ENCODE data around the gene CRTC1.
"Not testable (repeated sequence)": the region's sequence is repeated elsewhere in the genome, so short reads cannot be mapped to it uniquely, and the experiment has no call there.

CRTC1 gene

GRCh38 chr19:18809149-18809868 is 125.8 kb downstream of the CRTC1 start:
- no peak for DNase-seq

GRCh38 chr19:18811638-18812037 is 128.2 kb downstream of the CRTC1 start:
- not testable (repeated sequence) for DNase-seq

DNA sequence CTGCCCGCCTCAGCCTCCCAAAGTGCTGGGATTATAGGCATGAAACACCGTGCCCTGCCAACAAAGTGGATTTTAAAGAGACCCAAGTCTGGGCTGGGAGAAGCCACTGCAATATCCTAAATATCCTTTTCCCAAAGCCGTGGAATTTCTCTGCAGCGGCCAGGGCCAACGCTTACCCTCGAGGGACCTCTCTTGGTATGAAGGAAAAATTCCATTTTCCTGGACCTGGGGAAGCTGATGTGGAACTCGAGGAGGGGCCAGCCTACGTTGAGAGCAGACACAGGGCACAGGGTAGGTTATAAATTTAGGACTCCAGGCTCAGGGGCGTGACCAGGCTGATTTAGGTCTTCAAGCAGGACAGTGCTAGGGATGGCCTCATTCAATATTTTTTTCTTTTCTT is 130.6 kb downstream of the CRTC1 start:
- no peak for DNase-seq

DNA sequence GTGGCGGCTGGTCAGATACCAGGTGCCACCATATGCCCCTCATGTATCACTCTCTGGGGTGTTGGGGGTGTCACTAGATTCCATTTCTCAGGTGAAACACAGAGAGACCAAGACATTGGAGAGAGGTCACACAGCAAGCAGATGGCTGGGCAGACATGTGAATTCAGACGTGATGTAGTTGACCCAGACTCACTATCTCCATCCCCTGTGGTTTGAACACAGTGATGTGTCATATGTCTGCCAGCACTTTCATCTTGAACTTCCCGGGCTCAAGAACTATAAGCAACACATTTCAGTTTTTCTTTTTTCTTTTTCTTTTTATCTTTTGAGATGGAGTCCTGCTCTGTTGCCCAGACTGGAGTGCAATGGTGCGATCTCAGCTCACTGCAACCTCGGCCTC is 132.2 kb downstream of the CRTC1 start:
- DNase-seq: no peak

DNA sequence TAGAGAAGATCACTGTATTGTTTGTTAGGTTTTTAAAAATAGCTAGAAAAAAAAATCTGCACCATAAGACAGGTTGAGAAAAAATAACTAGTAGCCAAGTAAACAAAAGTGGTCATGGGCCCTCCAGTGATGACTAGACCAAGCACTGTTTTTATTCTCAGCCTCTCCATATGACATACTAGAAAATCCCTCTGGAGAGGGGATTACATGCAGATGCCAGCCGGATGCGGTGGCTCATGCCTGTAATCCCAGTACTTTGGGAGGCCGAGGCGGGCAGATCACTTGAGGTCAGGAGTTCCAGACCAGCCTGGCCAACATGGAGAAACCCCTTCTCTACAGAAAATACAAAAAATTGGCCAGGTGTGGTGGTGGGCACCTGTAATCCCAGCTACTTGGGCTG is 133.2 kb downstream of the CRTC1 start:
- not testable (repeated sequence) for DNase-seq

DNA sequence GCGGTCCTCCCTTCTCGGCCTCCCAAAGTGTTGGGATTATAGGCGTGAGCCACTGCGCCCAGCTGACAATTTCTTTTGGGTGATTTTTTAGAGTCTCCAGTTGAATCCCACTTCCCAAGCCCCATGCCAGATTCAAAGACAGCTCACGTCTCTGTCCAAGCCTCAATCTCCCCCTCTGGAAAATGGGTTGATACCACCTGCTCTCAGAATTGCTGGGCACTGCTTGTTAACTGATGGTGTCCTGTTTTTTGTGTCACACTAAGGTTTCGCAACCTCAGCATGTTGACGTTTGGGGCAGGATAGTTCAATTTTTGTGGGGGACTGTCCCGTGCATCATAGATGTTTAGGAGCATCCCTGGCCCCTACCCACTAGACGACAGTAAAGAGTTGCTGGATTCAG is 134.1 kb downstream of the CRTC1 start:
- no peak for DNase-seq

GRCh38 chr19:18828786-18829185 is 145.3 kb downstream of the CRTC1 start:
- no peak for DNase-seq

DNA sequence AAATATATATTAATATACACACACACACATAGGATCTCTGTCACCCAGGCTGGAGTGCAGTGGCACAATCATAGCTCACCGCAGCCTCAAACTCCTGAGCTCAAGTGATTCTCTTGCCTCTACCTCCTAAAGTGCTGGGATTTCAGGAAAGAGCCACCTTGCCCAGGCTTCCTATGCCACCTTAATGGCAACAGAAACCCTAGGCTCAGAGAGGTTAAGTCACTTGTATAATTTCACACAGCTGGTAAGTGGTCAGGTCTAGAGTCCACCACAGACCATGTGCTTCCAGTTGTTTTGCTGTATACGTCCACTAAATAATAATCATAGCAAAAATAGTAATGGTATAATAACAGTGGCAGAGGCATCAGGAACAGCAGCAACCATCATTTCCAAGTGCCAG is 147.0 kb downstream of the CRTC1 start:
- DNase-seq: no peak

DNA sequence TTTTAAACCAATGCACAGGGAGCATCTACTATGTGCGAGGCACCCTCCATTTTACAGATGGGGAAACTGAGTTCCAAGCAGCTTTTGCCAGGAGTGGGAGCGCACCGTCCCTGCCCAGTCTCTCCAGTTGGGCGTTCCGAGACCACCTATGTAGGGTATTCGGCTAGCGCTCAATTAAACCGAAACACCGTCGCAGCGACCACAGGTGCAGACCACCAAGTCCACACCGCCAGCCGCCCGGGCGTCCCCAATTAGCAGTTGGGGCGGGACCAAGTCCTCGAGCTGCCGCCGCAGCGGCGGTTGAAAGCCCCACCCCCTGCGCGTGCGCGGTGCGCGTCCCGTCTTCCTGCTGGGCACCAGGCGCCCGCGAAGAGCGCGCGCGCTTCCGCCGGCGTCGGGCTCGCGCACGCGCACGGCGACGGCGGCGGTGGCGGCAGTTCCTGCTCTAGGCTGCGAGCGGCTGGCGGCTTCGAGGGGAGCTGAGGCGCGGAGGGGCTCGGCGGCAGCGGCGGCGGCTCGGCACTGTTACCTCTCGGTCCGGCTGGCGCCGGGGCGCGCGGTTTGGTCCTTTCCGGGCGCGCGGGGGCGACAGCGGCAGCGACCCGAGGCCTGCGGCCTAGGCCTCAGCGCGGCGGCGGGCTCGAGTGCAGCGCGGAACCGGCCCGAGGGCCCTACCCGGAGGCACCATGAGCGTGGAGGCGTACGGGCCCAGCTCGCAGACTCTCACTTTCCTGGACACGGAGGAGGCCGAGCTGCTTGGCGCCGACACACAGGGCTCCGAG is 148.2 kb downstream of the CRTC1 start, which contains the start of gene UPF1:
TSS of gene UPF1 (plus strand) at position 436 of the 782 bp plus-strand sequence. CDS start at position 687, 251 bp downstream.
- DNase-seq: peak; percentile 89
